Lung microvascular endothelial cell (primary cell): ENCODE data around the gene PUSL1. TPM values are rescaled to one million over a fixed set of nuclear protein-coding genes. Genes with fewer than 3 reads are reported as not detected.

Experiments
- DNase-seq, 2 donors: peaks; one replicate each; pipeline versions ENCODE4 v3.0.0 to v3.0.0-alpha.2; 2010; ENCODE audit warnings: low read depth in 2 of 2
- total RNA-seq: library from RNA; depleted of rRNA; stranded (reverse); fragments of >200 nt; gene quantifications from 2 replicates; pipeline ENCODE4 v1.2.1, GENCODE V29; 2014

PUSL1 gene
- total RNA-seq, 1 donor from 2014 or later: 6.9 TPM

DNA sequence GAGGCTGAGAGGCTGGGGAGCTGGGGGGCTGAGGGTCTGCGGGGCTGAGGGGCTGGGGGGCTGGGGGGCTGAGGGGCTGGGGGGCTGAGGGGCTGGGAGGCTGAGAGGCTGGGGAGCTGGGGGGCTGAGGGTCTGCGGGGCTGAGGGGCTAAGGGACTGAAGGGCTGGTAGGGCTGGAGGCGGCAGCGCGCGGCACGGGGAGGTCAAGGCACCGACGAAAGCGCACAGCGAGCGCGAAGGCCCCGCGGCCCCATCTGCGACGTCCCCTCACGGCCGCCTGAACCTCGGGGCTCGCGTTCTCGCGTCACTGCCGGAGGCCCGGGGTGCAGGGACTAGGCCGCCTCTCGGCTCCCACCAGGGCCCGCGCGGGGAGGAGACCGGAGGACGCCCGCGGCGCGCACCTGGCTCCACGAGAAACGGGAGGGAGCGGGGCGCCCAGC lies 15.7 kb downstream of the PUSL1 start:
- no peak for DNase-seq

DNA sequence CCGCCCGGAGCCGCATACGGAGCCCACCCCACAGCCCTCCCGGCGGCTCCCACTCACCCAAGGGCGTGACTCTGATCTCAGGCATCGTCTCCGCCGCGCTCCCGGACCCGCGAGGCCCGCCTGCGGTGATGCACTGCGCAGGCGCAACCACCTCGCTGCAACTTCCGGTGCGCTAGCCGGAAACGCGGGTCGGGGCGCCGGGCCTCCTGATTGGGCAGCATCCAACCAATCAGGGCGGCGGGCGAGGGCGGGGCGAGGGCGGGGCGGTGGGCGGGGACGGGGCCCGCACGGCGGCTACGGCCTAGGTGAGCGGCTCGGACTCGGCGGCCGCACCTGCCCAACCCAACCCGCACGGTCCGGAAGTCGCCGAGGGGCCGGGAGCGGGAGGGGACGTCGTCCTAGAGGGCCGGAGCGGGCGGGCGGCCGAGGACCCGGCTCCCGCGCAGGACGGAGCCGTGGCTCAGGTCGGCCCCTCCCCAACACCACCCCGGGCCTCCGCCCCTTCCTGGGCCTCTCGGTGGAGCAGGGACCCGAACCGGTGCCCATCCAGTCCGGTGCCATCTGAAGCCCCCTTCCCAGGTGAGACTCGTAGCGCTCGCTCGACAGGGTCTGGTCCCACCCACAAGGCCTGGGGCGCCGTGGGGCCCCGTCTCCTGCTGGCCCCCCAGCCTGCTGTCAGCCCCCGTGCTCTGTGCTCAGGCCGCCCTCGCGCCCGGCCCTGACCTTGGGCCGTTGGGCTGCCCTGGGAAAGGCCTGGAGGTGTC lies 16.3 kb downstream of the PUSL1 start, which contains the start of the genes CPTP and INTS11:
Gene CPTP, plus strand, starts transcription at position 279 of the 764 bp plus-strand sequence. CDS start 2,109 bp downstream, outside the sequence.
Gene INTS11, minus strand, starts transcription at position 137 of the 764 bp plus-strand sequence. Its CDS starts 52 bp downstream, at position 85.
- DNase-seq: peak; percentile 93 to 95

DNA sequence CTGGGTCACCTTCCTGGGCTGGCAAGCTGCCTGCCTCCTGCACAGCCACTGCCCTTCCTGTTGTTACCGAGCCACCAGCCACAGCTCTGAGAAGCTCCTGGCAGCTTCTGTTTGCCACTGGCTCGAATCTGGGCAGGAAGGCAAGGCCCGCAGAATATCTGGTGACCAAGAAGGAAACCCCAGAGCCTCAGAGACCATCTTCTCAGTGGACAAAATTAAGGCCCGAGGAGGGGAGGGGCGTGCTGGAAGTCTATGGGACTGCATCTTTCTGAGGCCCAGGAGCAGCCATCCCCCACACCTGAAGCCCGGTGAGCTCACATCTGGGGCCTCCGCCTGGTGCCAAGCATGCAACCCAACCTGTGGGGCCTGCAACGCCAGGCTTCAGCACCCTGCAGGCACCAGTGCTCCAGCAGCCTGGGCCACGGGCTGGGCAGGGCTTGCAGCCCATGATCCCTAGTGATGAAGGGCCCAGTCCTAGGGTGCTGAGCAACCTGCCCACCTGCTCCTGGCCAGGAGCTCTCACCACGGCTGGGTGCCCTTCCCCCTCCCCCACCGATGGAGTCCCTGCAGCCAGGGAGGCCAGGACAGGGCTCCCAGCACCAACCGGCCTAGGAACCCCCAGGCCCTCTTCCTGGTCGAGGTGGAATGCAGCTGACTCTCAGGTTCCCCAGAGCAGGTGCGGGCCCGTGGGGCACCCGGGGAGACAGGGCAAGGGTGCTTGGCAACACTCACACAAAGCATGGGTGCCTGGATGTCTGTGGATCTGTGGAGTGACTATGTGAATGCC lies 17.1 kb downstream of the PUSL1 start:
- peak; percentile 41 to 63 for DNase-seq

DNA sequence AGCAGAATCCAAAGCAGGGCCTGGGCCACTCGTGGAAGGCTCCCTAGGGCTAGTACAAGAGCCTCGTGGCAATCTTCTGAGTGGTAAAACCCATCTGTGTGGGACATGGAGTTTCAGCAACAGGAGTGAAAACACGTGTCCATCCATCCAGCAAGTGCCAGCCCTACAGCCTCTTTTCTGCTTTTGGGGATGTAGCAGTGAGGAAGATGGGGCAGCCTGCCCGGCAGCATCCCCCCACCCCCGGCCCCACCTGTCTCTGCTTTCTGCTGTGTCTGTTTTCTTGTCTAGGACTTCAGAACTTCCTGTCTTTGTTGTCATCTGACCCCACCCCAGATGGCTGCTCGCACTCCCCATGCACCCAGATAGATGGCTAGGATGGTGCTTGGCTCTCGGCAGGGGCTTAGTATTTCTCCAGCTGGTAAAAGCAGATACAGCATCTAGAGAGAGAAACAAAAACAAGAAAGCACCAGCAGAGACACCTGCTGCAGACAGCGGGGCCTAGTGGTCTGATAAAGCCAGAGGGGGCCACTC lies 17.7 kb downstream of the PUSL1 start:
- DNase-seq: no peak

DNA sequence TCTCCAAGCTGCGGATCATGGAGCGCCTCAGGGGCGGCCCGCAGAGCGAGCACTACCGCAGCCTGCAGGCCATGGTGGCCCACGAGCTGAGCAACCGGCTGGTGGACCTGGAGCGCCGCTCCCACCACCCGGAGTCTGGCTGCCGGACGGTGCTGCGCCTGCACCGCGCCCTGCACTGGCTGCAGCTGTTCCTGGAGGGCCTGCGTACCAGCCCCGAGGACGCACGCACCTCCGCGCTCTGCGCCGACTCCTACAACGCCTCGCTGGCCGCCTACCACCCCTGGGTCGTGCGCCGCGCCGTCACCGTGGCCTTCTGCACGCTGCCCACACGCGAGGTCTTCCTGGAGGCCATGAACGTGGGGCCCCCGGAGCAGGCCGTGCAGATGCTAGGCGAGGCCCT lies 18.9 kb downstream of the PUSL1 start:
- DNase-seq: no peak

DNA sequence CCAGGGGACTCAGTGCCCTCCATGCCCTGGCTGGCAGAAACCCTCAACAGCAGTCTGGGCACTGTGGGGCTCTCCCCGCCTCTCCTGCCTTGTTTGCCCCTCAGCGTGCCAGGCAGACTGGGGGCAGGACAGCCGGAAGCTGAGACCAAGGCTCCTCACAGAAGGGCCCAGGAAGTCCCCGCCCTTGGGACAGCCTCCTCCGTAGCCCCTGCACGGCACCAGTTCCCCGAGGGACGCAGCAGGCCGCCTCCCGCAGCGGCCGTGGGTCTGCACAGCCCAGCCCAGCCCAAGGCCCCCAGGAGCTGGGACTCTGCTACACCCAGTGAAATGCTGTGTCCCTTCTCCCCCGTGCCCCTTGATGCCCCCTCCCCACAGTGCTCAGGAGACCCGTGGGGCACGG lies 19.9 kb downstream of the PUSL1 start:
- no peak for DNase-seq

DNA sequence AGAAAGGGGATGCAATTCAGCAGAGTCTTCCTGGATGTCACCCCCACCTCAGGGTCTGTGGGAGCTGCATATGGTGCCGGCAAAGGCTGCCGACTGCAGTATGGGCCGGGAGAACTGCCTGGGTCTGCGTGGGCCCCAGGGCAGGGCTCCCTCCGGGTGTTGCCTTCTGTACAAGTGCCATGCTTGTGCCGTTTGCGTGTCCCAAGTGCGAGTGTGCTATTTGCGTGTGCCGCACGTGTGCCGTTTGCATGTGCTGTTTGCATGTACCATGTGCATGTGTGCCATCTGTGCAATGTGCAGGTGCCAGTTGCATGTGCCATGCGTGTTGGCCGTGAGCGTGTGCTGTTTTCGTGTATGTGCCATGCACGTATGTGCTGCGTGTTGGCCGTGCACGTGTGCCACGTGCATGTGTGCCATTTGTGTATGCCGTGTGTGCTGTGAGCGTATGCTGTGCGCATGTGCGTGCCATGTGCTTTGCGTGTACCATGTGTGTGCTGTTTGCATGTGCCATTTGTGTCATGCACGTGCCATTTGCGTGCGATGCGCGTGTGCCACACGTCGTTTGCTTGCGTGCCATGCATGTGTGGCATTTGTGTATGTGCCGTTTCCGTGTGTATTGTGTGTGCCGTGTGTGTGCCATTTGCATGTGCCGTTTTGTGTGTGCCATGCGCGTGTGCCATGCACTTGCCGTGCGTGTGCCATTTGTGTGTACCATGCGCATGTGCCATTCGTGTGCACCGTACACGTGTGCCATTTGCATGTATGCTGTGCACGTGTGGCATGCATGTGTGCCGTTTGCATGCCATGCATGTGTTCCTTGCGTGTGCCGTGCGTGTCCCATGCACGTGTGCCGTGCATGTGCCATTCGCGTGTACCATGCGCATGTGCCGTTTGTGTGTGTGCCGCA lies 21.2 kb downstream of the PUSL1 start:
- no peak for DNase-seq

DNA sequence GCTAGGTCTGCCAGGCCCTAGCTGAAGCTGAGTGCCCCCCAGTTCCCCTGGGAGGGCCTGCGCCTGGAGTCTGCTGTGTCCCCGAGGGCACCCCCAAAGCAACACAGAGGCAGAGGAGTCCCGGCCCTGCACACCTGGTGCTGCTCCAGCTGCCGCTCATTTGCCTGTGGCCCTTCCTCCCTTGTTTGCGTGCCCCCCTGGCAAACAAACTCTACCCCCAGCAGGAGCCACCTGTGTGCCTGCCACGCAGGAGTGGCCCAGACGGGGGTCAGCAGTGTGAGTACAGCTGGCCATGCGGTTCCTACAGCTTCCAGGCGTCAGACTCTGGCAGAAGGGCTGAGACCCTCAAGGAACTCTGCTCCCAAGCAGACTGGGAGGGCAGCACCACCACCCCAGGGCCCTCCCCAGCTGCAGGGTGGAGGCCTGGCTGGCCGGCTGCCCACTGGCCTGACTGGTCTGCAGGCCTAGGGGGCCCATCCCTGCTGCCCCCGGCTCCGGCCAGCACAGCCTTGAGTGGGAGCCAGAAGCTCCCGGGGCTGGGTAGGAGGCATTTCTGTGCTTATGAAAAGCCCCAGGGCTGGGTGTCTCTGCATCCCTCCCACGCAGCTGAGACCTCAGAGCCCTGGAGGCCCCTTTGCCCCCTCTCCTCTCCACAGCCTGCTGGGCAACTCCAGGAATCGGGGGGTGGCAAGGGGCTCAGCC lies 22.1 kb downstream of the PUSL1 start:
- no peak for DNase-seq

DNA sequence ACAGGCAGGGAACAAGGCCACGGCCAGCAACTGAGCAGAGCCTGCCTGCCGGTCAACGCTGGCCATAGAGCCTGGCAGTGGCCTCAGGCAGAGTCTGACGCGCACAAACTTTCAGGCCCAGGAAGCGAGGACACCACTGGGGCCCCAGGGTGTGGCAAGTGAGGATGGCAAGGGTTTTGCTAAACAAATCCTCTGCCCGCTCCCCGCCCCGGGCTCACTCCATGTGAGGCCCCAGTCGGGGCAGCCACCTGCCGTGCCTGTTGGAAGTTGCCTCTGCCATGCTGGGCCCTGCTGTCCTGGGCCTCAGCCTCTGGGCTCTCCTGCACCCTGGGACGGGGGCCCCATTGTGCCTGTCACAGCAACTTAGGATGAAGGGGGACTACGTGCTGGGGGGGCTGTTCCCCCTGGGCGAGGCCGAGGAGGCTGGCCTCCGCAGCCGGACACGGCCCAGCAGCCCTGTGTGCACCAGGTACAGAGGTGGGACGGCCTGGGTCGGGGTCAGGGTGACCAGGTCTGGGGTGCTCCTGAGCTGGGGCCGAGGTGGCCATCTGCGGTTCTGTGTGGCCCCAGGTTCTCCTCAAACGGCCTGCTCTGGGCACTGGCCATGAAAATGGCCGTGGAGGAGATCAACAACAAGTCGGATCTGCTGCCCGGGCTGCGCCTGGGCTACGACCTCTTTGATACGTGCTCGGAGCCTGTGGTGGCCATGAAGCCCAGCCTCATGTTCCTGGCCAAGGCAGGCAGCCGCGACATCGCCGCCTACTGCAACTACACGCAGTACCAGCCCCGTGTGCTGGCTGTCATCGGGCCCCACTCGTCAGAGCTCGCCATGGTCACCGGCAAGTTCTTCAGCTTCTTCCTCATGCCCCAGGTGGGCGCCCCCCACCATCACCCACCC lies 22.9 kb downstream of the PUSL1 start, which contains the start of gene TAS1R3:
Gene TAS1R3, plus strand, starts transcription at position 213 of the 898 bp plus-strand sequence. Its CDS starts 66 bp downstream, at position 279.
- DNase-seq: no peak

DNA sequence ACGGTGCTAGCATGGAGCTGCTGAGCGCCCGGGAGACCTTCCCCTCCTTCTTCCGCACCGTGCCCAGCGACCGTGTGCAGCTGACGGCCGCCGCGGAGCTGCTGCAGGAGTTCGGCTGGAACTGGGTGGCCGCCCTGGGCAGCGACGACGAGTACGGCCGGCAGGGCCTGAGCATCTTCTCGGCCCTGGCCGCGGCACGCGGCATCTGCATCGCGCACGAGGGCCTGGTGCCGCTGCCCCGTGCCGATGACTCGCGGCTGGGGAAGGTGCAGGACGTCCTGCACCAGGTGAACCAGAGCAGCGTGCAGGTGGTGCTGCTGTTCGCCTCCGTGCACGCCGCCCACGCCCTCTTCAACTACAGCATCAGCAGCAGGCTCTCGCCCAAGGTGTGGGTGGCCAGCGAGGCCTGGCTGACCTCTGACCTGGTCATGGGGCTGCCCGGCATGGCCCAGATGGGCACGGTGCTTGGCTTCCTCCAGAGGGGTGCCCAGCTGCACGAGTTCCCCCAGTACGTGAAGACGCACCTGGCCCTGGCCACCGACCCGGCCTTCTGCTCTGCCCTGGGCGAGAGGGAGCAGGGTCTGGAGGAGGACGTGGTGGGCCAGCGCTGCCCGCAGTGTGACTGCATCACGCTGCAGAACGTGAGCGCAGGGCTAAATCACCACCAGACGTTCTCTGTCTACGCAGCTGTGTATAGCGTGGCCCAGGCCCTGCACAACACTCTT lies 23.8 kb downstream of the PUSL1 start:
- no peak for DNase-seq

DNA sequence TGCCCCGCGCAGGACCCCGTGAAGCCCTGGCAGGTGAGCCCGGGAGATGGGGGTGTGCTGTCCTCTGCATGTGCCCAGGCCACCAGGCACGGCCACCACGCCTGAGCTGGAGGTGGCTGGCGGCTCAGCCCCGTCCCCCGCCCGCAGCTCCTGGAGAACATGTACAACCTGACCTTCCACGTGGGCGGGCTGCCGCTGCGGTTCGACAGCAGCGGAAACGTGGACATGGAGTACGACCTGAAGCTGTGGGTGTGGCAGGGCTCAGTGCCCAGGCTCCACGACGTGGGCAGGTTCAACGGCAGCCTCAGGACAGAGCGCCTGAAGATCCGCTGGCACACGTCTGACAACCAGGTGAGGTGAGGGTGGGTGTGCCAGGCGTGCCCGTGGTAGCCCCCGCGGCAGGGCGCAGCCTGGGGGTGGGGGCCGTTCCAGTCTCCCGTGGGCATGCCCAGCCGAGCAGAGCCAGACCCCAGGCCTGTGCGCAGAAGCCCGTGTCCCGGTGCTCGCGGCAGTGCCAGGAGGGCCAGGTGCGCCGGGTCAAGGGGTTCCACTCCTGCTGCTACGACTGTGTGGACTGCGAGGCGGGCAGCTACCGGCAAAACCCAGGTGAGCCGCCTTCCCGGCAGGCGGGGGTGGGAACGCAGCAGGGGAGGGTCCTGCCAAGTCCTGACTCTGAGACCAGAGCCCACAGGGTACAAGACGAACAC lies 24.5 kb downstream of the PUSL1 start:
- DNase-seq: no peak

DNA sequence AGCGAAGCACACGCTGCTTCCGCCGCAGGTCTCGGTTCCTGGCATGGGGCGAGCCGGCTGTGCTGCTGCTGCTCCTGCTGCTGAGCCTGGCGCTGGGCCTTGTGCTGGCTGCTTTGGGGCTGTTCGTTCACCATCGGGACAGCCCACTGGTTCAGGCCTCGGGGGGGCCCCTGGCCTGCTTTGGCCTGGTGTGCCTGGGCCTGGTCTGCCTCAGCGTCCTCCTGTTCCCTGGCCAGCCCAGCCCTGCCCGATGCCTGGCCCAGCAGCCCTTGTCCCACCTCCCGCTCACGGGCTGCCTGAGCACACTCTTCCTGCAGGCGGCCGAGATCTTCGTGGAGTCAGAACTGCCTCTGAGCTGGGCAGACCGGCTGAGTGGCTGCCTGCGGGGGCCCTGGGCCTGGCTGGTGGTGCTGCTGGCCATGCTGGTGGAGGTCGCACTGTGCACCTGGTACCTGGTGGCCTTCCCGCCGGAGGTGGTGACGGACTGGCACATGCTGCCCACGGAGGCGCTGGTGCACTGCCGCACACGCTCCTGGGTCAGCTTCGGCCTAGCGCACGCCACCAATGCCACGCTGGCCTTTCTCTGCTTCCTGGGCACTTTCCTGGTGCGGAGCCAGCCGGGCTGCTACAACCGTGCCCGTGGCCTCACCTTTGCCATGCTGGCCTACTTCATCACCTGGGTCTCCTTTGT lies 25.3 kb downstream of the PUSL1 start:
- no peak for DNase-seq

DNA sequence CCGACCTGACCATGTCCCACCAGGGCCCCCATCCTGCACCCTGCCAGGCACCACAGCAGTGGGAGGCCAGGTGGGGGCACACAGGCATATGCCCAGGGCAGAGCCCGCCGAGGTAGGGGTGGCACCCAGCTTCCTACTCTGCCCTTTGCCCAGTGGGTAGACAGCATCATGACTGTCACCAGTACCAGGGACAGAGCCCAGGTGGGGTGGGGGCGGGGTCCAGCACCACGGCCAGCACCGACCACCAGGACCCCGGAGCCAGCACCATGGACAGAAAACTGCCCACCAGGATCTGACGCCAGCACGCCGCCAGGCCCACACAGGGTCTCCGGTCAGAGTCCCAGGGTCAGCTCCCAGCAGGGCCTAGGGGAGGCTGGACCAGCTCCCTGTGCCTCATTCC lies 26.4 kb downstream of the PUSL1 start:
- DNase-seq: no peak

DNA sequence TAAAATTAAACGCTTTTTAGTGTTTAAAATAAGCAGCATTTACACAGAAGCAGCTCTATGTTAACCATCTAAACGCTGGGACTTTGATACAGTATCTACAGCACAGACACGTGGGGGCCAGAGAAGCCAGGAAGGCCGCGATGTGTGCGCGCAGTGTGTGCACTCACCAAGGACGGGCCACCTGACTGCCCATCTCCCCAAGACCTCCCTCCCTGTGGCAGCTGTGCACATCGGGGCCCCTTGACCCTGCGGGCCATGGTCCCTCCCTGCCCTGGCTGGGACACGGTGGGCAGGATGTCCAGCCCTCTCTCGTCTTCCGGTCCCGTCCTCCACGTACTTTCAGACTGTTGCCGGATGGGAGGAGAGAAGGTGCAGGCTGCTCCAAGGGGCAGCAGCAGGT lies 26.9 kb downstream of the PUSL1 start:
- no peak for DNase-seq

DNA sequence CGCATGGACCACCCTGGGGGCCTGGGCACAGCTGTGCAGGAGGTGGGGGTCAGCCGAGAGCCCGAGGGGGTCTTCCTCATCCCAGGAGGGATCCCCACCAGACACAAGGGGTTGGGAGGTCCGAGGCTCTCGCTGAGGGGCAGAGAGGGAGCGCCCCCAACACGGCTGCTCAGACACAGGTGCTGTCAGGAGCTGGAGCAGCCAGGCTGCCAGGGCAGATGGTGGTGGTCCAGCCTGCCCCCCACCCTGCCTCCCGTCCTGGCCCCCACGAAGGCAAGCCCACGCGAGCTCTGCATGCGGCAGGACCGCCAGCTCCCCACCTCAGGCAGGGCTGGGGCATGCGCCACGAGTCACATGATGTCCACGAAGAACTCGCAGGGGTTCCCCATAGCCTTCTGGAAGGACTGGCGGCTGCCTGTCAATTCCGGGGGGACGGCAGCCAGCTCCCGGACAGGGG lies 27.4 kb downstream of the PUSL1 start:
- no peak for DNase-seq

DNA sequence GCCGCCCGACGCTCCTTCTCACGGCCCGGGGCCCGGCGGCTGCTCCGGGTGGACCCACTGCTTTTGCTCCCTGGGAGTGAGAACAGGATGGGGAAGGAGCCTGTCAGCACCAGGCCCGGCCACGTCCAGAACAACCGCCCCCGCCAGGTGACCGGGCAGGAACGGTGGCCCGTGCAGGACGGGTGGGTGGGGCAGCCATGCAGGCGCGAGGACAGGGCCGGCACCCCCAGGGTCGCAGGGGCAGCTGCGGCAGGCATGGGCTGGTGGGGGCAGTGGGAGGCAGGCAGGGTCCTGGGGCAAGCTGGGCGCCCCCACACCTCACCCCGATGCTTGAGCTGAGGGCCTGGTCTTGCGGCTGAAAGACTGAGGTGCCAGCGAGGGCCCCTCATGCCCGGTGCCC lies 28.0 kb downstream of the PUSL1 start:
- no peak for DNase-seq
